H9 (cell line): ENCODE results near the gene HBP1. TPM values are rescaled to one million over a fixed set of nuclear protein-coding genes. Genes with fewer than 3 reads are reported as not detected.

Experiments used
- DNase-seq: peaks from one replicate; pipeline ENCODE4 v3.0.0-alpha.2; 2017
- H2AFZ ChIP-seq: one replicate; pipeline ENCODE4 v1.6.1; 2013; ENCODE audit warnings: mild to moderate bottlenecking, low read length, control low read depth, moderate library complexity
- H2AK5ac ChIP-seq: 2 replicates; pipeline ENCODE4 v1.6.1; 2013; ENCODE audit warnings: low read length, control low read depth, mixed read lengths; ENCODE audit not compliant: insufficient read length
- H2BK120ac ChIP-seq: one replicate; pipeline ENCODE4 v1.6.1; 2013; ENCODE audit warnings: low read depth, mild to moderate bottlenecking, low read length, control low read depth, inconsistent platforms; ENCODE audit not compliant: poor library complexity, severe bottlenecking
- H2BK12ac ChIP-seq: 2 replicates; pipeline ENCODE4 v1.6.1; 2013; ENCODE audit warnings: low read length, control low read depth, mixed read lengths, low read depth; ENCODE audit not compliant: insufficient read length
- H2BK15ac ChIP-seq: 2 replicates; pipeline ENCODE4 v1.6.1; 2013; ENCODE audit warnings: low read depth, low read length, control low read depth
- H2BK20ac ChIP-seq: one replicate; pipeline ENCODE4 v1.6.1; 2013; ENCODE audit warnings: low read depth, mild to moderate bottlenecking, low read length, control low read depth, inconsistent platforms; ENCODE audit not compliant: poor library complexity, severe bottlenecking
- H2BK5ac ChIP-seq: 2 replicates; pipeline ENCODE4 v1.6.1; 2013; ENCODE audit warnings: low read length, control low read depth, mixed read lengths; ENCODE audit not compliant: insufficient read length
- H3K14ac ChIP-seq: 2 replicates; pipeline ENCODE4 v1.6.1; 2013; ENCODE audit warnings: low read length, control low read depth; ENCODE audit not compliant: insufficient read depth
- H3K18ac ChIP-seq: 2 replicates; pipeline ENCODE4 v1.6.1; 2013; ENCODE audit warnings: low read depth, mild to moderate bottlenecking, mixed read lengths, low read length, control low read depth; ENCODE audit not compliant: insufficient read length
- H3K23ac ChIP-seq: 2 replicates; pipeline ENCODE4 v1.6.1; 2013; ENCODE audit warnings: low read length, control low read depth, mixed read lengths, low read depth; ENCODE audit not compliant: insufficient read length
- H3K23me2 ChIP-seq: 2 replicates; pipeline ENCODE4 v1.6.1; 2013; ENCODE audit warnings: low read depth, mild to moderate bottlenecking, mixed read lengths, low read length, control low read depth; ENCODE audit not compliant: insufficient read length, poor library complexity, severe bottlenecking
- H3K27ac ChIP-seq: 2 replicates; pipeline ENCODE4 v1.5.1; 2013; ENCODE audit warnings: low read length, control low read depth, mixed read lengths, low read depth; ENCODE audit not compliant: insufficient read length
- H3K27me3 ChIP-seq: 2 replicates; pipeline ENCODE4 v1.6.1; 2013; ENCODE audit warnings: low read length, control low read depth, inconsistent platforms; ENCODE audit not compliant: insufficient read depth
- H3K4ac ChIP-seq: 2 replicates; pipeline ENCODE4 v1.6.1; 2013; ENCODE audit warnings: low read depth, mild to moderate bottlenecking, control low read depth, inconsistent platforms, low read length, moderate library complexity
- H3K4me1 ChIP-seq: 2 replicates; pipeline ENCODE4 v1.6.1; 2013; ENCODE audit warnings: low read length, control low read depth, inconsistent platforms; ENCODE audit not compliant: insufficient read depth
- H3K4me2 ChIP-seq: 2 replicates; pipeline ENCODE4 v1.6.1; 2013; ENCODE audit warnings: low read length, control low read depth, mixed read lengths; ENCODE audit not compliant: insufficient read length, insufficient read depth
- H3K56ac ChIP-seq: 2 replicates; pipeline ENCODE4 v1.6.1; 2013; ENCODE audit warnings: low read depth, mild to moderate bottlenecking, mixed read lengths, low read length, control low read depth; ENCODE audit not compliant: insufficient read length
- H3K79me1 ChIP-seq: 2 replicates; pipeline ENCODE4 v1.6.1; 2013; ENCODE audit warnings: low read depth, mild to moderate bottlenecking, moderate library complexity, low read length, control low read depth, inconsistent platforms; ENCODE audit not compliant: insufficient read depth, poor library complexity, severe bottlenecking
- H3K79me2 ChIP-seq: 2 replicates; pipeline ENCODE4 v1.6.1; 2013; ENCODE audit warnings: low read length, control low read depth, inconsistent platforms; ENCODE audit not compliant: insufficient read depth
- H3K9ac ChIP-seq: 2 replicates; pipeline ENCODE4 v1.6.1; 2013; ENCODE audit warnings: low read length, control low read depth, mixed read lengths; ENCODE audit not compliant: insufficient read length; ENCODE audit errors: extremely low read depth
- H3K9me3 ChIP-seq: one replicate; pipeline ENCODE4 v1.6.1; 2013; ENCODE audit warnings: low read depth, low read length, inconsistent platforms; ENCODE audit not compliant: control insufficient read depth
- H3T11ph ChIP-seq: one replicate; pipeline ENCODE4 v1.6.1; 2013; ENCODE audit warnings: mild to moderate bottlenecking, low read length, control low read depth, inconsistent platforms
- H4K20me1 ChIP-seq: one replicate; pipeline ENCODE4 v1.6.1; 2013; ENCODE audit not compliant: control insufficient read depth, insufficient read length, insufficient read depth
- H4K5ac ChIP-seq: 2 replicates; pipeline ENCODE4 v1.6.1; 2013; ENCODE audit warnings: low read depth, mild to moderate bottlenecking, mixed read lengths, low read length, control low read depth; ENCODE audit not compliant: insufficient read length
- H4K8ac ChIP-seq: replicated peaks from 2 replicates; pipeline ENCODE4 v1.6.1; 2013; ENCODE audit warnings: low read length, control low read depth, mixed read lengths, low read depth; ENCODE audit not compliant: insufficient read length
- H4K91ac ChIP-seq: 2 replicates; pipeline ENCODE4 v1.6.1; 2013; ENCODE audit warnings: low read depth, mild to moderate bottlenecking, moderate library complexity, mixed read lengths, low read length, control low read depth; ENCODE audit not compliant: insufficient read length
- H3K27ac Mint-ChIP-seq, 3 experiments: 2 replicates in 2 of 3; 3 replicates in 1 of 3; pipeline ENCODE4 v1.8.0; 2020 to 2021; ENCODE audit warnings: mixed read lengths in 3 of 3, mild to moderate bottlenecking in 1 of 3, moderate library complexity in 1 of 3
- H3K27me3 Mint-ChIP-seq: 2 replicates; pipeline ENCODE4 v1.8.0; 2021; ENCODE audit warnings: low read depth, mild to moderate bottlenecking, moderate library complexity, mixed read lengths
- H3K36me3 Mint-ChIP-seq, 3 experiments: 2 replicates in 2 of 3; 3 replicates in 1 of 3; pipeline ENCODE4 v1.8.0; 2020 to 2021; ENCODE audit warnings: low read depth in 3 of 3, mixed read lengths in 3 of 3; ENCODE audit not compliant: insufficient read depth in 1 of 3
- H3K4me1 Mint-ChIP-seq, 2 experiments: 2 replicates each; pipeline ENCODE4 v1.8.0; 2020; ENCODE audit warnings: mixed read lengths in 2 of 2
- H3K4me3 Mint-ChIP-seq, 2 experiments: 2 replicates in 1 of 2; 3 replicates in 1 of 2; pipeline ENCODE4 v1.8.0; 2020 to 2021; ENCODE audit warnings: mild to moderate bottlenecking in 2 of 2, mixed read lengths in 2 of 2, moderate library complexity in 1 of 2
- H3K9me3 Mint-ChIP-seq, 2 experiments: 2 replicates in 1 of 2; 3 replicates in 1 of 2; pipeline ENCODE4 v1.8.0; 2020; ENCODE audit warnings: mild to moderate bottlenecking in 2 of 2, mixed read lengths in 2 of 2, moderate library complexity in 1 of 2
- WGBS: extraction: QIAGEN DNeasy Blood & Tissue Kit; methylation state at CpG from one replicate; pipeline ENCODE4 v1.1.7; 2013; ENCODE audit warnings: missing lambda C conversion rate, low lambda C conversion rate, mixed read lengths; ENCODE audit not compliant: insufficient read length; ENCODE audit errors: extremely low coverage; 5-methylcytosine and 5-hydroxymethylcytosine counted together
- total RNA-seq: library from RNA; stranded (reverse); gene quantifications from 2 replicates; pipeline ENCODE4 v1.2.1, GENCODE V29; 2021
- TF ChIP-seq, protein P1 (sequence below): fragments of 200-600 bp; sonication (generic); conservative IDR thresholded peaks from 3 replicates; pipeline ENCODE4 v1.8.0; 2021; ENCODE audit warnings: antibody characterized with exemption, mild to moderate bottlenecking

HBP1 gene
- total RNA-seq, 1 experiment from 2014 or later = 27.6 TPM

DNA sequence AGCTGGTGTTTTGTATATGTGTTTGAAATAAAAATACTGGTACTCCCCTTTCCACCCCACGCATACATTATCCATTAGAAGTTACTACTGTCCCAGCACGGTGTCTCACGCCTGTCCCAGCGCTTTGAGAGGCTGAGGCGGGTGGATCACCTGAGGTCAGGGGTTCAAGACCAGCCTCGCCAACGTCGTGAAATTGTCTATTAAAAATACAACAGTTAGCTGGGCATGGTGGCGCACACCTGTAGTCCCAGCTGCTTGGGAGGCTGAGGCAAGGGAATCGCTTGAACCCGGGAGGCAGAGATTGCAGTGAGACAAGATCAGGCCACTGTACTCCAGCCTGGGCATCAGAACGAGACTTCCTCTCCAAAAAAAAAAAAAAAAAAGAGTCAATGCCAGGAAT lies 2.7 kb downstream of the HBP1 start:
- no CpG with 5 or more reads among the region's 12 CpGs for WGBS
- peaks cover 3% of the 10 kb centered on the region; the same call in 1 of the 2 replicates for H3K79me2 ChIP-seq

More for the DNA sequence above, 2.7 kb downstream of the HBP1 start:
- peaks cover 38 to 39% of the 10 kb centered on the region in 2 experiments for H3K4me1 Mint-ChIP-seq
- peaks cover 0 to 5% (median 4%) of the 10 kb centered on the region in 3 experiments; a peak in 2 of 7 replicates for H3K36me3 Mint-ChIP-seq
- Histone ChIP-seq H3K27me3 (no peaks in the 10 kb centered on the region), H3T11ph (no peak overlapping the region), H2AFZ (no peak overlapping the region), H2AK5ac (no peak overlapping the region), H4K91ac (no peak overlapping the region), H2BK5ac (no peak overlapping the region), H3K4me1 (no peaks in the 10 kb centered on the region), H3K4ac (no peak overlapping the region), H2BK120ac (no peak overlapping the region), H3K56ac (no peak overlapping the region), H2BK20ac (no peak overlapping the region), H3K23ac (no peak overlapping the region), H3K9ac (no peak overlapping the region), H3K23me2 (peaks cover 5% of the 10 kb centered on the region), H3K27ac (no peak overlapping the region), H2BK12ac (no peak overlapping the region), H3K79me1 (no peaks in the 10 kb centered on the region), H2BK15ac (no peak overlapping the region), H3K18ac (no peak overlapping the region), H3K9me3 (no peaks in the 10 kb centered on the region), H3K14ac (no peak overlapping the region), H4K5ac (no peak overlapping the region), H4K20me1 (no peaks in the 10 kb centered on the region), H3K4me2 (no peak overlapping the region), H4K8ac (no peak overlapping the region)
- no peaks in the 10 kb centered on the region; the same call in 1 of the 2 replicates for H3K27me3 Mint-ChIP-seq
- H3K4me3 Mint-ChIP-seq = peak overlapping the region in 1 of 2 experiments; percentile 48; a peak in 1 of 5 replicates
- TF ChIP-seq, protein P1, sequence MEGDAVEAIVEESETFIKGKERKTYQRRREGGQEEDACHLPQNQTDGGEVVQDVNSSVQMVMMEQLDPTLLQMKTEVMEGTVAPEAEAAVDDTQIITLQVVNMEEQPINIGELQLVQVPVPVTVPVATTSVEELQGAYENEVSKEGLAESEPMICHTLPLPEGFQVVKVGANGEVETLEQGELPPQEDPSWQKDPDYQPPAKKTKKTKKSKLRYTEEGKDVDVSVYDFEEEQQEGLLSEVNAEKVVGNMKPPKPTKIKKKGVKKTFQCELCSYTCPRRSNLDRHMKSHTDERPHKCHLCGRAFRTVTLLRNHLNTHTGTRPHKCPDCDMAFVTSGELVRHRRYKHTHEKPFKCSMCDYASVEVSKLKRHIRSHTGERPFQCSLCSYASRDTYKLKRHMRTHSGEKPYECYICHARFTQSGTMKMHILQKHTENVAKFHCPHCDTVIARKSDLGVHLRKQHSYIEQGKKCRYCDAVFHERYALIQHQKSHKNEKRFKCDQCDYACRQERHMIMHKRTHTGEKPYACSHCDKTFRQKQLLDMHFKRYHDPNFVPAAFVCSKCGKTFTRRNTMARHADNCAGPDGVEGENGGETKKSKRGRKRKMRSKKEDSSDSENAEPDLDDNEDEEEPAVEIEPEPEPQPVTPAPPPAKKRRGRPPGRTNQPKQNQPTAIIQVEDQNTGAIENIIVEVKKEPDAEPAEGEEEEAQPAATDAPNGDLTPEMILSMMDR = no peak
- no peak for DNase-seq
- no peak overlapping the region; a peak in 1 of 7 replicates for H3K27ac Mint-ChIP-seq
- H3K9me3 Mint-ChIP-seq = peaks cover 0 to 3% of the 10 kb centered on the region in 2 experiments; a peak in 2 of 5 replicates
